RWPE1 (cell line): ENCODE measurements around the gene CTIF.

ENCODE experiments used
- CTCF ChIA-PET: fragments of 350-600 bp; sonication (Branson Sonifier 250); formaldehyde crosslinking; extraction: SDS; loops from one replicate; lab custom pipeline; 2021; lab: Yijun Ruan, JAX
- POLR2A ChIA-PET: fragments of 400-600 bp; formaldehyde crosslinking; extraction: SDS; loops from one replicate; lab custom pipeline; 2020; ENCODE audit warnings: antibody characterized with exemption; ENCODE audit not compliant: low non-redundant PET; lab: Yijun Ruan, JAX
- DNase-seq: peaks from one replicate; pipeline ENCODE4 v3.0.0; 2012; ENCODE audit warnings: low spot score
- H3K27ac ChIP-seq: fragments of 450-650 bp; 2 replicates; pipeline ENCODE4 v1.5.1; 2017
- TF ChIP-seq, protein P1 (sequence below): fragments of 450-650 bp; conservative IDR thresholded peaks from 2 replicates; pipeline ENCODE4 v1.5.1; 2017; ENCODE audit warnings: low read depth, mild to moderate bottlenecking

The CTIF gene

DNA sequence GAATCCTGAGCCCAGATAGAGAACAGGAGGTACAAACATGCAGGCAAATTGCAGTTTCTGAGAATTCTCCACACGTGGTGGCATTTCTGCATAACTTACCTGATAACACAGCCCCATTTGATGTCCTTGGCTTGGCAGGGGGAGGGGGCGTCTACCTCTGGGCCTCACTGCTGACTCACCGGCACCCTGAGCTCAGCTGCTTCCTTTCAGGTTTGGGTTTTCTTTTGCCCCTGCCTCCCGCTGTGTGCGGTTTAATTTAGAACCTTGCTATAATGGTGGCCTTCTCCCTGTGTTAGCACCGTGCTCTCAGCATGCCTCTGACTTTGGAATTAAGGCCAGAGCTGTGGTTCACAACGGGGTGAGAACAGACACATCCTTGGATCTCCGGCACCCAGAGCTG lies 4.4 kb downstream of the CTIF start:
- H3K27ac ChIP-seq = peak overlapping the region; percentile 47; the same call in 1 of the 2 replicates
- no peak for DNase-seq

DNA sequence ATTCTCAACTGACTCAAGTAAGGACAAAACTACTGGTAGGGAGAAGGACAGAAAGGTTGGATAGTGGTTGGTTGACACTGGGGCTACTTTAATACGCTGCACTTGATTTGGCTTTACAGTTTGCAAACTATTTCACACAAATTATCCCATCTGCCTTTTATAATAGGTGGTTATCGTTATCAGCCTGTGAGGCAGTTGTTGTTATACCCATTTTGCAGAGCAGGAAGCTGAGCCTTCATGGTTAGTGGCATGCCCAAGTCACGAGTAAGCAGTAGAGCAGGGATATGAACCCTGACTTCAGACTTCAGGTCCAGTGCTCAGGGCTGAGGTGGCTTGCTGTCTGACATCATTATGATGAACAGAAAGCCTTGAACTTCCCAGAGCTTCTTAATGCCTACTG lies 5.3 kb downstream of the CTIF start:
- peak overlapping the region; percentile 88 for H3K27ac ChIP-seq
- CTCF ChIA-PET = interaction anchor here (0.6 kb wide), 1 partner anchor 1315 kb away, joined by 3 read pairs; no protein-coding TSS in a partner anchor
- TF ChIP-seq, protein P1, sequence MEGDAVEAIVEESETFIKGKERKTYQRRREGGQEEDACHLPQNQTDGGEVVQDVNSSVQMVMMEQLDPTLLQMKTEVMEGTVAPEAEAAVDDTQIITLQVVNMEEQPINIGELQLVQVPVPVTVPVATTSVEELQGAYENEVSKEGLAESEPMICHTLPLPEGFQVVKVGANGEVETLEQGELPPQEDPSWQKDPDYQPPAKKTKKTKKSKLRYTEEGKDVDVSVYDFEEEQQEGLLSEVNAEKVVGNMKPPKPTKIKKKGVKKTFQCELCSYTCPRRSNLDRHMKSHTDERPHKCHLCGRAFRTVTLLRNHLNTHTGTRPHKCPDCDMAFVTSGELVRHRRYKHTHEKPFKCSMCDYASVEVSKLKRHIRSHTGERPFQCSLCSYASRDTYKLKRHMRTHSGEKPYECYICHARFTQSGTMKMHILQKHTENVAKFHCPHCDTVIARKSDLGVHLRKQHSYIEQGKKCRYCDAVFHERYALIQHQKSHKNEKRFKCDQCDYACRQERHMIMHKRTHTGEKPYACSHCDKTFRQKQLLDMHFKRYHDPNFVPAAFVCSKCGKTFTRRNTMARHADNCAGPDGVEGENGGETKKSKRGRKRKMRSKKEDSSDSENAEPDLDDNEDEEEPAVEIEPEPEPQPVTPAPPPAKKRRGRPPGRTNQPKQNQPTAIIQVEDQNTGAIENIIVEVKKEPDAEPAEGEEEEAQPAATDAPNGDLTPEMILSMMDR = no peak
- no peak for DNase-seq
- POLR2A ChIA-PET = no interaction called here

More for the DNA sequence above, 4.4 kb downstream of the CTIF start:
- ChIA-PET POLR2A (no interaction called here), CTCF (no interaction called here)
- TF ChIP-seq, protein P1 = no peak

DNA sequence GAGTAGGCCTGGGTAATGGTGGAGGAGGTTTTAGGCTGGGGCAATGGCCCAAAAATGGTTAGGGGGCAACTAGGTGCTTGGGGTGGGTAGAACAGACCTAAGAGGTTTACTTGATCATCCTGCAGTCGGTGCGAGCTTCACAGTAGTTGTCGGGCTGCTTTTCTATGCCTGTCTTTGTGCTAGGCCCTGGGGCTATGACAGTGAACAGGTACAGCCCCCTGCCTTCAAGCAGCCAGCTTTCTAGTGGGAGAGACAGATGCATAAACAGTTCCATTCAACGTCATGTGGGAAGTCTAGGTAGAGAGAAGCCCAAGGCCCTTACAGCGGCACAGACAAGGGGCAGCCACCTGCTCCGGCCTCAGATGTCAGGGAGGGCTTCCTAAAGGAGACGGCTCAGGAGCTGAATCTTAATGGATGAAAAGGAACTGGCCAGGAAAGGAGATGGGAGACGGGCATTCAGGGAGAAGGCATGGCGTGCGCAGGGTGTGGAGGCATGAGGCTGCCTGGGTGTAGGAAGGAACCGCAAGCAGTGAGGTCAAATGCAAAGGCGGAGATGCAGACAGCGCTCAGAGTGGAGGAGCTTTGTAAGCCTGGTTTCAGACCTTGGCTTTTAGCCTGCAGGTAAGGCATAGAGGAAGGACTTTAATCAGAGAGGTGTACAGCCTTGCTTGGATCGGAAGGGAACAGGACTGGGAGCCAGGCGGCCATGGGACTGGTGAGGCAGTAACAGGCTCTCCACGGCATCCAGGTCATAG lies 6.0 kb downstream of the CTIF start:
- TF ChIP-seq, protein P1 = no peak
- DNase-seq = no peak
- H3K27ac ChIP-seq = peak overlapping the region; percentile 88
- ChIA-PET CTCF (no interaction called here), POLR2A (no interaction called here)

DNA sequence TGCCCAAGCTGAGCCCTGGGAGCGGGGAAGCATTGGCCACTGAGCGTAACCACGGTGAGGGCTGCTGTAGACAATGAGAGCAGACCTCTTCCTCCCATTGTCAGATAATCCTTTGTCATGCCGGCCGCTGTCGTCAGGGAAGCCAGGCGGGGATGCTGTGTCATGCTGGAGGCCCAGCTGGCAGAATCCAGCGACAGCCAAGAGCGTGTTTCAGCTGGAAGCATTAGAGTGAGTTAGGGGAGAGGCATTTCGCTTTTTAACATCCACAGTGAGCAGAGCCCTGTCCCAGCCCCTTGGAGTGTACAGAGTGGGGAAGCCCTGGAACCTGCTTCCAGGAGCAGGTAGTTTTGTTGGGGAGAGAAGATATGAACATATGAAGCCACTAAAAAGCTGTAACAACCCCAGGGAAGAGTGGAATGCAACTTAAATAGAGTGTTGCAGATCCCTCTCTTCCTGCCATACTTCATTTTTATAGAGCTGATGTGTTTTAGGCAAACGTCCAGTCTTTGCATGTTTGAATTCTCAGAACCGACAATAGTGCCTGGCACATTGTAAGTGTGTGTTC lies 7.0 kb downstream of the CTIF start:
- TF ChIP-seq, protein P1 = no peak
- DNase-seq = peak; percentile 29
- ChIA-PET CTCF (no interaction called here), POLR2A (no interaction called here)
- peak overlapping the region; percentile 88 for H3K27ac ChIP-seq

DNA sequence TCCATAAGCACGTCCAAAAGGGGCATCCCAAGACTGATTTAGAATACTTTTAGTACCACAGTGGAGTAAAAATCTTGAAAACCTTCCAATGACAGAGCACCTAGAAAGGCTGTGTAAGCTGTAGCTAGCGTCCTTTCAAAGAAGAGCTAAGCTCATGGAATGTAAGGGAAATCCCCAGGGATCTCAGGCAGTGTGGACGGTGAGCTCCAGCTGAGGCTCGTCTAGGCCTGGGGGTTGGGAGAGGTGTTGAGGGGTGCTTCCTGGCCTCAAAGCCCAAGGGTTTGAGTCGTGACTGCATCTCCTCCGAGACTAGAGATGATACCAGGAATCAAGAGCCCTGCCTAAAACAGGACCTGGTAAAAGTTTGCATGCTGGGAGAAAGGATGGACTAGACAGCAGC lies 7.6 kb downstream of the CTIF start:
- peak overlapping the region; percentile 88 for H3K27ac ChIP-seq
- TF ChIP-seq, protein P1 = no peak
- POLR2A ChIA-PET = no interaction called here
- CTCF ChIA-PET = no interaction called here
- no peak for DNase-seq

DNA sequence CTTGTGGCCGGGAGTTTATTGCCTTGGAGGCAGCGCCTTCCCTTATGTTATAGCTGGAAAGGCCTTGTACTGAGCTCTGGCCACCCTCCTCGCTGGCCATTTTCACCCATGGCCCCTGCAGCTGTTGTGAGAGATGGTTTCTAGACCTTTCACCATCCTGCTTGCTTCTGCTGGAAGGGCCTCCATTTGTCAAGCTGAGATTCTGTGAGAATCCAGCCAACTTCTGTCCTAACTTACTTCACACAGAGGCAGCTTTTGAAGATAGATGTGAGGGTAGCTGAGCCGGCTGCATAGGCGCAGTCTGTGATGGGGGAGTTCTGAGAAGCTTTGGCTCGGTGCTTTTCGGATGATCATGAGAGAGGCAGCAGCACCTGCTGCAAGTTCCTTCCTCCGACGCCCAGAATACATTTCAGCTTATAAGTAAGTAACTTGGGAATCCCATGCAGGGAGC lies 8.7 kb downstream of the CTIF start:
- peak overlapping the region; percentile 88 for H3K27ac ChIP-seq
- ChIA-PET POLR2A (no interaction called here), CTCF (interaction anchor here (0.7 kb wide), 1 partner anchor 41 kb away, joined by 3 read pairs; no protein-coding TSS in a partner anchor)

More for the DNA sequence above, 8.7 kb downstream of the CTIF start:
- DNase-seq = no peak
- TF ChIP-seq, protein P1 = no peak
